Prostate gland (tissue), 2 donors: ENCODE results near the gene UVSSA. TPM values are rescaled to one million over a fixed set of nuclear protein-coding genes. Genes with fewer than 3 reads are reported as not detected.

ENCODE experiments used
- DNase-seq: peaks from one replicate; pipeline ENCODE4 v3.0.0-alpha.2; 2019; ENCODE audit warnings: low spot score
- H3K27ac ChIP-seq, 2 donors: fragments of 200-600 bp; sonication (generic); 2 replicates each; pipeline ENCODE4 v1.5.1; 2017 to 2019
- H3K27me3 ChIP-seq: fragments of 200-600 bp; sonication (generic); replicated peaks from 2 replicates; pipeline ENCODE4 v1.5.1; 2019; ENCODE audit not compliant: insufficient read depth
- H3K36me3 ChIP-seq, 2 donors: fragments of 200-600 bp; sonication (generic); 1 replicate in 1 of 2; 2 replicates in 1 of 2; pipeline versions ENCODE4 v1.5.1 to v1.8.1; 2017 to 2019
- H3K4me1 ChIP-seq: fragments of 200-600 bp; sonication (generic); replicated peaks from 2 replicates; pipeline ENCODE4 v1.5.1; 2019
- H3K4me3 ChIP-seq, 2 donors: fragments of 200-600 bp; sonication (generic); 2 replicates each; pipeline ENCODE4 v1.5.1; 2017 to 2019
- H3K9me3 ChIP-seq: fragments of 200-600 bp; sonication (generic); 2 replicates; pipeline ENCODE4 v1.5.1; 2017
- POLR2A ChIP-seq: fragments of 450-650 bp; IDR thresholded peaks from one replicate; pipeline ENCODE4 v1.6.1; 2016; ENCODE audit warnings: antibody characterized with exemption, mild to moderate bottlenecking
- POLR2AphosphoS5 ChIP-seq: sonication (generic); formaldehyde crosslinking; IDR thresholded peaks from one replicate; pipeline ENCODE4 v1.6.1; 2017; ENCODE audit warnings: antibody characterized with exemption
- WGBS: methylation state at CpG from one replicate; pipeline ENCODE4 v1.1.5; 2018; 5-methylcytosine and 5-hydroxymethylcytosine counted together
- intact Hi-C: fragments of 100-400 bp; cut with DNase I; formaldehyde crosslinking; loops from one replicate; pipeline ENCODE4 v1.14.2; 2022
- total RNA-seq, 2 donors: library from RNA; depleted of rRNA; stranded (reverse); fragments of >200 nt; gene quantifications; one replicate each; pipeline ENCODE4 v1.1.0, GENCODE V29; 2016
- TF ChIP-seq, protein P1 (sequence below), 4 experiments: fragments of 200-600 bp in 2 of 4; fragments of 450-650 bp in 2 of 4; sonication (generic) in 2 of 4; IDR thresholded peaks; 1 replicate in 3 of 4; 2 replicates in 1 of 4; pipeline ENCODE4 v1.5.1; 2016 to 2019; ENCODE audit warnings: antibody characterized with exemption in 4 of 4, mild to moderate bottlenecking in 2 of 4, moderate library complexity in 2 of 4

UVSSA gene
- total RNA-seq, 2 donors from 2014 or later = 20.8 to 47.9 TPM

DNA sequence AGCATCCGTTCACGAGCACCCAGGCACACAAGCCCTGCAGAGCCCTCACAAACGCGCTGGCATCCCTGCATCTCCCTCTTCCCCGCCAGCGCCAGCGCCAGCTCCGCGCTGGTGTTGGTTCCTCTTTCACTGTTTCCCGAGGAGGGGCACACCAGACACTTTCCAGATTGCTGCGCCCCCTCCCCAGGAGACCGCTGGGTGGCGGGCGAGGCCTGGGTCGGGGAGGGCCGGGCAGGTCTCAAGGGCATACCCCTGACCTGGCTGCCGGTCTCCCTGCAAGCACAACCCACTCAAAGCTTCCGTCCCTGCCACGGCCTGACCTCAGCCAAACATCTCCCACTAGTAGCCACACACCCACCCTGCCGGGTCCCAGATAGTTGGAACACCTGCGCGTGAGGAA, 61.4 kb downstream of the UVSSA start:
- WGBS = 9% methylated on average over 21 of the region's 22 CpGs
- Histone ChIP-seq H3K4me3 (no peak overlapping the region), H3K36me3 (no peaks in the 10 kb centered on the region), H3K27ac (no peak overlapping the region), H3K4me1 (no peaks in the 10 kb centered on the region), H3K27me3 (peaks cover 83% of the 10 kb centered on the region), H3K9me3 (no peaks in the 10 kb centered on the region)
- DNase-seq = peak; percentile 2
- no peak for TF ChIP-seq POLR2A
- TF ChIP-seq, protein P1, sequence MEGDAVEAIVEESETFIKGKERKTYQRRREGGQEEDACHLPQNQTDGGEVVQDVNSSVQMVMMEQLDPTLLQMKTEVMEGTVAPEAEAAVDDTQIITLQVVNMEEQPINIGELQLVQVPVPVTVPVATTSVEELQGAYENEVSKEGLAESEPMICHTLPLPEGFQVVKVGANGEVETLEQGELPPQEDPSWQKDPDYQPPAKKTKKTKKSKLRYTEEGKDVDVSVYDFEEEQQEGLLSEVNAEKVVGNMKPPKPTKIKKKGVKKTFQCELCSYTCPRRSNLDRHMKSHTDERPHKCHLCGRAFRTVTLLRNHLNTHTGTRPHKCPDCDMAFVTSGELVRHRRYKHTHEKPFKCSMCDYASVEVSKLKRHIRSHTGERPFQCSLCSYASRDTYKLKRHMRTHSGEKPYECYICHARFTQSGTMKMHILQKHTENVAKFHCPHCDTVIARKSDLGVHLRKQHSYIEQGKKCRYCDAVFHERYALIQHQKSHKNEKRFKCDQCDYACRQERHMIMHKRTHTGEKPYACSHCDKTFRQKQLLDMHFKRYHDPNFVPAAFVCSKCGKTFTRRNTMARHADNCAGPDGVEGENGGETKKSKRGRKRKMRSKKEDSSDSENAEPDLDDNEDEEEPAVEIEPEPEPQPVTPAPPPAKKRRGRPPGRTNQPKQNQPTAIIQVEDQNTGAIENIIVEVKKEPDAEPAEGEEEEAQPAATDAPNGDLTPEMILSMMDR (IDR thresholded peaks at IDR 0.05) = no peak
- TF ChIP-seq POLR2AphosphoS5 = no peak
- intact Hi-C loops = no loop called here

DNA sequence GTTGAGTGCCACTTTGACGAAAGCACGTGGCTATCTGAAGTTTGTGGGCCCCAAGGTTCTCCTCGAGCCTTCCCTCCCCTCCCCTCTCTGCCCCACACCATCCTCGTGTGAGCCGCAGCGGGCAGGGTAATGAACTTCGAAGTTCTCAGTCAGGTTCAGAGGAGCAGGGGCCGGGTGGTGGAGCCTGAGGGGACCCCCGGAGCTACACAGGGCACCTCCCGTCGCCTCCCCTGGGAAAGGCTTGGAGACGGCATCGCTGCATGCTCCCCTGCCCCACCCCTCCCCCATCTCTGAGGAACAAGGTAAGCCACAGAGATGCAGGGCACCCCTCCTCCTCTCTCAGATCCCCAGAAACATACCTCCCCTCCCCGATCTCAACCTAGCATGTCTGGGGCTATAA, 62.1 kb downstream of the UVSSA start:
- intact Hi-C loops = no loop called here
- 24% methylated on average over 14 of the region's 14 CpGs for WGBS
- DNase-seq = no peak
- H3K27ac ChIP-seq = no peak overlapping the region
- H3K36me3 ChIP-seq = no peaks in the 10 kb centered on the region
- H3K27me3 ChIP-seq = peaks cover 84% of the 10 kb centered on the region
- H3K9me3 ChIP-seq = no peaks in the 10 kb centered on the region
- TF ChIP-seq POLR2A (no peak), POLR2AphosphoS5 (no peak)
- TF ChIP-seq, protein P1 (IDR thresholded peaks at IDR 0.05) = no peak
- no peaks in the 10 kb centered on the region for H3K4me1 ChIP-seq
- H3K4me3 ChIP-seq = no peak overlapping the region

DNA sequence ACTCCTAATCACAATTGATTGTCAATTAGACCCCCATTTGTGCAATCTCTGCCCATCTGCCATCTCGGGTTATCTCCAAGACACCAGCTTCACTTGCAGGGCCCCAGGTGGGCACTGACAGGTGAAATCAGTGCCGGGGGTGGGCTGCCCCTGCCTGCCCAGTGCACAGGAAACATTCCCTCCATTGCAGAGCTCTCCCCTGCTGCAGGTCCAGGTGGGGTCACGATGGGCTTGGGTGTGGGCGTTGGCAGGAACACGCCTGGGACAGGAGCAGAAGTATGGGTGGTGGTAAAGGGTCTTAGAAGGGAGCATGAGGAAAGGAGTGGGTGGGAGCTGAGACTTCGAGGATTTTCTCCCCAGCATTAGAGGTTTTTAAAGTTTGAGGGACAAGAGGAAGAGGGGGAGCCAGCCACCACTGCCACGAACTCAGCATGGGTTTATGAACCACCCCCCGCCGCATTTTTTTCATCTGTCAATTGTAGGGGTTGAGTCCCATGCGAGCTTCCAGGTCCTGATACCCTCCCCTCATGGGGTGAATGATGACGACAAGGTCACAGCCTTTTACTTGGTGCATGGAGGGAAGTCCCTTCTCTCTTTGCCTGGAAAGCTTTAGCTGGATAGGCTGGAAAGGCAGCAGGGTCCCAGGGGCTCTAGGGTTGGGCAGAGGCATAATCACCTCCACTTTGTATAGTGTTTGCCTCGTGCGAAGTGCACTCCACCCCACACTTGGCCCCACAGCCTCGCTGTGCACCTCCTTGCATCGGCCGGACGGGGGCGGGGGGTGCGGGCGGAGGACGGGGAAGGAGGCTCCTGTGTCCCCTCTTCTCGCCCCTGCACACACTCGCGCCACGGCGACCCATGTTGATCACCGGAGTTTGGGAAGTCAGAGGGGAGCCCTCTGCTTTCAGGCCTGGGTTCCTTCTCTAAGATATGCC, 62.8 kb downstream of the UVSSA start:
- intact Hi-C loops = no loop called here
- Histone ChIP-seq H3K36me3 (no peaks in the 10 kb centered on the region), H3K4me1 (no peaks in the 10 kb centered on the region), H3K27me3 (peaks cover 79% of the 10 kb centered on the region), H3K9me3 (no peaks in the 10 kb centered on the region), H3K27ac (no peak overlapping the region), H3K4me3 (no peak overlapping the region)
- WGBS = 37% methylated on average over 27 of the region's 27 CpGs
- TF ChIP-seq POLR2A = no peak
- no peak for DNase-seq

DNA sequence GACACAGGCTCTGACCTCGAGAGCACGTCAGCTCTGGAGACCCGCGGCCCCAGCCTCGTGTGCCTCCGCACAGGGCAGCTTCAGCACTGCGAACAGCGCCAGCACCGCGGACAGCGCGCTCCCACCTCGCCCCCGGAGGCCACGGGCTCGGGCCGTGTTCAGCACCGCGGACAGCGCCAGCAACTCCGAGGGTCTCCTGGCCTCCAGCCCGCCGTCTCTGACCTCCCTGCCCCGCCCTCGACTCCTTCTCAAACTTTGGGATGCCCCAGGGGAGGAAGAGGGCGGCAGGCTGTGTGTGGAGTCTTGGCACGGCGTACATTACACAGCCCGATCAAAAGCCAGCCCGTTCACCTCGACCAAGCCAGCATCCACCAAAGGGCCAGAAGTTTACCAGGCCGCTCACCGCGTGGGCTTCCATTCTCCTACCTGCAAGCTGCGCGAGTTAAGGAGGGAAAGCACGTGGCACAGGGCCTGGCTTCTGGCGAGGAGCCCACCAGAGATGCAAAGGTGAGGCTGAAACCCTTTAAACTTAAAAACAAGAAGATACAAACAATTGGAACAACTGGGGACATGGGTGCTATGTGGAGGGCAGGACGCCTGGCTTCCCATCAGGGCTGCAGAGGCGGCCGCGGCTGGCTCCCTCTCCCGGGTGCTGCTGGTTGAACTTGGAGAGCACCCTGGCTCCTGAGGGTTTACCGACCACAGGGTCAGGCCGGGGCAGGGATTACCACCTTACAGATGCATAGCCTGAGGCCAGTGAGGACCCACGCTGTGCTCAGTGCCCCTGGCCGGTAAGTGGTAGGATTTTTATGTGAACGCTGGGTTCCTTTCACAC, 63.7 kb downstream of the UVSSA start:
- intact Hi-C loops = no loop called here
- no peaks in the 10 kb centered on the region for H3K36me3 ChIP-seq
- H3K4me3 ChIP-seq = no peak overlapping the region
- no peaks in the 10 kb centered on the region for H3K9me3 ChIP-seq
- TF ChIP-seq, protein P1 (IDR thresholded peaks at IDR 0.05) = no peak
- TF ChIP-seq POLR2A (no peak), POLR2AphosphoS5 (no peak)
- no peaks in the 10 kb centered on the region for H3K4me1 ChIP-seq
- WGBS = 18% methylated on average over 45 of the region's 48 CpGs
- H3K27ac ChIP-seq = no peak overlapping the region
- no peak for DNase-seq
- H3K27me3 ChIP-seq = peaks cover 73% of the 10 kb centered on the region
